ENCODE data around the gene TRIM2. TPM values are rescaled to one million over a fixed set of nuclear protein-coding genes. Genes with fewer than 3 reads are reported as not detected.

Gene TRIM2
- total RNA-seq, 2 experiments from 2014 or later = 1.9 to 3.4 TPM

DNA sequence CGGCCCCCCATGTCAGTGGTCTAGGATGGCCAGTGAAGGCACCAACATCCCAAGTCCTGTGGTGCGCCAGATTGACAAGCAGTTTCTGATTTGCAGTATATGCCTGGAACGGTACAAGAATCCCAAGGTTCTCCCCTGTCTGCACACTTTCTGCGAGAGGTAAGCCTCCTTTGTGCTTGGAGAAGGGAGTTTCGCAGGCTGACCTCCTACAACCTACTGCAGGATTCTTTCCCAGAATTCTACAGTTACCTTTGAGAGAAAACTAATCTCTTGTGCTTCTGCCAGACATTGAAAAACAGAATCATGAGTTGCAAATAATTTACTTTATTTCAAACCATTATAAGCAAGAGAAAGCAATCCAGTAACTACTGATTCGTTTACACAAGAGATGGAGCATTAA, 66.1 kb downstream of the TRIM2 start:
- Histone ChIP-seq H3K9me3 (ENCODE audit: control insufficient read depth in 1 of 2, insufficient read depth in 1 of 2, low read length in 2 of 2) (no peaks in the 10 kb centered on the region), H3K27me3 (ENCODE audit: control insufficient read depth in 1 of 2, insufficient read depth in 2 of 2, low read length in 2 of 2) (no peaks in the 10 kb centered on the region), H3K36me3 (ENCODE audit: insufficient read depth, low read length) (no peaks in the 10 kb centered on the region), H3K27ac (ENCODE audit: low read depth in 1 of 2, low read length in 2 of 2) (no peak overlapping the region), H3K4me1 (ENCODE audit: insufficient read depth, low read length) (no peaks in the 10 kb centered on the region), H3K4me3 (ENCODE audit: low read length) (no peak overlapping the region)
- peaks cover 4% of the 10 kb centered on the region for H3K9me3 Mint-ChIP-seq
- TF ChIP-seq, protein P1, sequence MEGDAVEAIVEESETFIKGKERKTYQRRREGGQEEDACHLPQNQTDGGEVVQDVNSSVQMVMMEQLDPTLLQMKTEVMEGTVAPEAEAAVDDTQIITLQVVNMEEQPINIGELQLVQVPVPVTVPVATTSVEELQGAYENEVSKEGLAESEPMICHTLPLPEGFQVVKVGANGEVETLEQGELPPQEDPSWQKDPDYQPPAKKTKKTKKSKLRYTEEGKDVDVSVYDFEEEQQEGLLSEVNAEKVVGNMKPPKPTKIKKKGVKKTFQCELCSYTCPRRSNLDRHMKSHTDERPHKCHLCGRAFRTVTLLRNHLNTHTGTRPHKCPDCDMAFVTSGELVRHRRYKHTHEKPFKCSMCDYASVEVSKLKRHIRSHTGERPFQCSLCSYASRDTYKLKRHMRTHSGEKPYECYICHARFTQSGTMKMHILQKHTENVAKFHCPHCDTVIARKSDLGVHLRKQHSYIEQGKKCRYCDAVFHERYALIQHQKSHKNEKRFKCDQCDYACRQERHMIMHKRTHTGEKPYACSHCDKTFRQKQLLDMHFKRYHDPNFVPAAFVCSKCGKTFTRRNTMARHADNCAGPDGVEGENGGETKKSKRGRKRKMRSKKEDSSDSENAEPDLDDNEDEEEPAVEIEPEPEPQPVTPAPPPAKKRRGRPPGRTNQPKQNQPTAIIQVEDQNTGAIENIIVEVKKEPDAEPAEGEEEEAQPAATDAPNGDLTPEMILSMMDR (IDR thresholded peaks at IDR 0.05) = no peak
- DNase-seq = no peak
- no peak for ATAC-seq (ENCODE audit: poor library complexity)
- H3K36me3 Mint-ChIP-seq (ENCODE audit: low read depth) = no peaks in the 10 kb centered on the region
- no peak overlapping the region for H3K27ac Mint-ChIP-seq
- CTCF ChIA-PET = no interaction called here
- H3K4me1 Mint-ChIP-seq (ENCODE audit: low read depth) = peaks cover 9% of the 10 kb centered on the region
- no peaks in the 10 kb centered on the region for H3K27me3 Mint-ChIP-seq
- POLR2A ChIA-PET = no interaction called here
- H3K4me3 Mint-ChIP-seq = no peak overlapping the region
- intact Hi-C loops (cut with DNase I, micrococcal nuclease) = no loop called here

DNA sequence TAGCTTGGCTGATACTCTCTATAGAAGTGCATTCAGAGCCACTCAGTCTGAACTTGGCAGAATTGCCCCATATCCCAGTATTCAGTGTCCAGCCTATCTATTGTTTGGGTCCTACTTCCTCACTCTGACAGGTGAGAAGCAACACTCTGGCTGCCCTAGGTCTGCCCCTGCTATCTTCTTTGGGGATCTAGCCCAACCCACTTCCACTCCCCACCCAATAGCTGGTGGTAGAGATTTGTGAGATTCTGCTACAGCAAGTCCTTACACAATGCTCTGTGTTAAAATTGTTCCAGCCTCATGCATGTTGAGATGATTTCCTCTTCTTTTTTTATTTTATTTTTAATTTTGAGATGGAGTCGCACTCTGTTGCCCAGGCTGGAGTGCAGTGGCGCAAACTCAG, 67.6 kb downstream of the TRIM2 start:
- H3K36me3 ChIP-seq (ENCODE audit: insufficient read depth, low read length) = no peaks in the 10 kb centered on the region
- no peaks in the 10 kb centered on the region for H3K4me1 ChIP-seq (ENCODE audit: insufficient read depth, low read length)
- no peaks in the 10 kb centered on the region for H3K27me3 ChIP-seq (ENCODE audit: control insufficient read depth in 1 of 2, insufficient read depth in 2 of 2, low read length in 2 of 2)
- no peak overlapping the region for H3K27ac ChIP-seq (ENCODE audit: low read depth in 1 of 2, low read length in 2 of 2)
- Mint-ChIP-seq H3K9me3 (peaks cover 4% of the 10 kb centered on the region), H3K36me3 (ENCODE audit: low read depth) (no peaks in the 10 kb centered on the region), H3K27ac (no peak overlapping the region), H3K27me3 (no peaks in the 10 kb centered on the region), H3K4me3 (no peak overlapping the region), H3K4me1 (ENCODE audit: low read depth) (peaks cover 9% of the 10 kb centered on the region)
- intact Hi-C loops (cut with DNase I, micrococcal nuclease) = no loop called here
- TF ChIP-seq, protein P1 (IDR thresholded peaks at IDR 0.05) = no peak
- ChIA-PET POLR2A (no interaction called here), CTCF (no interaction called here)
- no peaks in the 10 kb centered on the region for H3K9me3 ChIP-seq (ENCODE audit: control insufficient read depth in 1 of 2, insufficient read depth in 1 of 2, low read length in 2 of 2)
- peak in 1 of 14 experiments; percentile 11 for DNase-seq
- no peak overlapping the region for H3K4me3 ChIP-seq (ENCODE audit: low read length)
- ATAC-seq (ENCODE audit: poor library complexity) = no peak

DNA sequence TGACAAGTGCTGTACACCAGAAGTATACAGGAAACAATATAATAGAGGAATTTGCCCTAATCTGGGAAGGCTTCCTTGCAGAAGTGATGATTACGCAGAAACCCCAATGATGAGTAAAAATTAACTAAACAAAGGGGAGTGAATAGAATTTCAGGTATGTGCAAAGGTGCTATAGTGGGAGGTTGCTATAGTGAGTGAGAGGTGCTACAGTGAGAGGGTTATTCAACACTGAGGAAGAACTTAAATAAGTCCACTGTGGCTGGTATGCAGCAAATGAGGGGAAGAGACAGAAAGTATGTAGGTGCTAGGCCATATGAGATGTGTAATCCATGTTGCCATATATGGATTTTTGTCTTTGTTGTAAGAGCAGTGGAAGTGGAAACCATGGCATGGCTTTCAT, 69.5 kb downstream of the TRIM2 start:
- H3K27ac ChIP-seq (ENCODE audit: low read depth in 1 of 2, low read length in 2 of 2) = no peak overlapping the region
- no peaks in the 10 kb centered on the region for H3K9me3 ChIP-seq (ENCODE audit: control insufficient read depth in 1 of 2, insufficient read depth in 1 of 2, low read length in 2 of 2)
- Mint-ChIP-seq H3K27me3 (no peaks in the 10 kb centered on the region), H3K9me3 (peaks cover 4% of the 10 kb centered on the region), H3K27ac (no peak overlapping the region), H3K36me3 (ENCODE audit: low read depth) (no peaks in the 10 kb centered on the region), H3K4me1 (ENCODE audit: low read depth) (peaks cover 9% of the 10 kb centered on the region), H3K4me3 (no peak overlapping the region)
- no peaks in the 10 kb centered on the region for H3K4me1 ChIP-seq (ENCODE audit: insufficient read depth, low read length)
- TF ChIP-seq, protein P1 (IDR thresholded peaks at IDR 0.05) = no peak
- H3K27me3 ChIP-seq (ENCODE audit: control insufficient read depth in 1 of 2, insufficient read depth in 2 of 2, low read length in 2 of 2) = no peaks in the 10 kb centered on the region
- ChIA-PET POLR2A (no interaction called here), CTCF (no interaction called here)
- no peaks in the 10 kb centered on the region for H3K36me3 ChIP-seq (ENCODE audit: insufficient read depth, low read length)
- no peak for ATAC-seq (ENCODE audit: poor library complexity)
- intact Hi-C loops (cut with DNase I, micrococcal nuclease) = no loop called here
- DNase-seq = no peak
- no peak overlapping the region for H3K4me3 ChIP-seq (ENCODE audit: low read length)
